ENCODE data around the gene SF3A2. TPM values are rescaled to one million over a fixed set of nuclear protein-coding genes. Genes with fewer than 3 reads are reported as not detected.
A peak's percentile ranks its signal among the peaks of the same experiment; 100 is the strongest.

The SF3A2 gene
- total and polyA plus RNA-seq, 3 donors from 2014 or later = 102 to 122 (median 117) TPM

DNA sequence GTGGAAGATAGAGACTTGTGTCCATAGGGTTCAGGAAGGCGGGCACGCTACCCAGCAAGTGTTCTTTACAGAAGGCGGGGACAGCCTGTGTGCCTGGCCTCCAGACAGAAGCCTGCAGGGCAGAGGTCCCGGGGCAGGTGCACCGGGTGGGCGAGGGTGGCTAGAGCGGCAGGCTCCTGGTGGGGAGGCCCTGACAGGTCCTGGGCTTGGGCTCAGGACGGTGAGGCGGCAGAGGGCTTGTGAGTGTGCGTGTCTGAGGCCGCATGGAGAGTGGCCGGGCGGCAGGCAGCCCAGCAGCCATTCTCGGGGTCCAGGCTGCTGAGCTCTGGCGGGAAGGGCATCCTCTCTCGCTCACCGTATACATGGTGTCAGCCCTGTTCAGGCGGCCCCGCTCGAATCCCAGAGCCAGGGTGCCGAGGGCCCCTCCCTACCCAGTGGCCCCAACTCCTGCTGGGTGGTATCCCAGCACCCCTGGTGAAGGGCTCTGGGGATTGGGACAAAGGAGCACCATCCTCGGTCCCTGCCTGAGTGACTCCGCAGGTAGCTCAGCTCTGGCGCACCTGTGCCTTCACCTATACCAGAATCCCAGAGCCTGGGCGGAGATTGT, 9.5 kb downstream of the SF3A2 start:
- Histone ChIP-seq H3K27ac (no peak overlapping the region), H3K9me3 (no peaks in the 10 kb centered on the region), H3K4me3 (no peak overlapping the region), H3K27me3 (no peaks in the 10 kb centered on the region), H3K4me1 (peaks cover 33% of the 10 kb centered on the region), H3K36me3 (ENCODE audit: low read depth, missing control alignments) (no peaks in the 10 kb centered on the region)
- DNase-seq = no peak
- TF ChIP-seq POLR2A (IDR thresholded peaks at IDR 0.05) = no peak
- TF ChIP-seq, protein P1, sequence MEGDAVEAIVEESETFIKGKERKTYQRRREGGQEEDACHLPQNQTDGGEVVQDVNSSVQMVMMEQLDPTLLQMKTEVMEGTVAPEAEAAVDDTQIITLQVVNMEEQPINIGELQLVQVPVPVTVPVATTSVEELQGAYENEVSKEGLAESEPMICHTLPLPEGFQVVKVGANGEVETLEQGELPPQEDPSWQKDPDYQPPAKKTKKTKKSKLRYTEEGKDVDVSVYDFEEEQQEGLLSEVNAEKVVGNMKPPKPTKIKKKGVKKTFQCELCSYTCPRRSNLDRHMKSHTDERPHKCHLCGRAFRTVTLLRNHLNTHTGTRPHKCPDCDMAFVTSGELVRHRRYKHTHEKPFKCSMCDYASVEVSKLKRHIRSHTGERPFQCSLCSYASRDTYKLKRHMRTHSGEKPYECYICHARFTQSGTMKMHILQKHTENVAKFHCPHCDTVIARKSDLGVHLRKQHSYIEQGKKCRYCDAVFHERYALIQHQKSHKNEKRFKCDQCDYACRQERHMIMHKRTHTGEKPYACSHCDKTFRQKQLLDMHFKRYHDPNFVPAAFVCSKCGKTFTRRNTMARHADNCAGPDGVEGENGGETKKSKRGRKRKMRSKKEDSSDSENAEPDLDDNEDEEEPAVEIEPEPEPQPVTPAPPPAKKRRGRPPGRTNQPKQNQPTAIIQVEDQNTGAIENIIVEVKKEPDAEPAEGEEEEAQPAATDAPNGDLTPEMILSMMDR (IDR thresholded peaks at IDR 0.05) = no peak
- intact Hi-C loops (cut with DNase I; ENCODE audit: low total_unique reads) = no loop called here
- 81 to 94% methylated on average over 7 to 25 of the region's 25 CpGs for WGBS, 2 donors

DNA sequence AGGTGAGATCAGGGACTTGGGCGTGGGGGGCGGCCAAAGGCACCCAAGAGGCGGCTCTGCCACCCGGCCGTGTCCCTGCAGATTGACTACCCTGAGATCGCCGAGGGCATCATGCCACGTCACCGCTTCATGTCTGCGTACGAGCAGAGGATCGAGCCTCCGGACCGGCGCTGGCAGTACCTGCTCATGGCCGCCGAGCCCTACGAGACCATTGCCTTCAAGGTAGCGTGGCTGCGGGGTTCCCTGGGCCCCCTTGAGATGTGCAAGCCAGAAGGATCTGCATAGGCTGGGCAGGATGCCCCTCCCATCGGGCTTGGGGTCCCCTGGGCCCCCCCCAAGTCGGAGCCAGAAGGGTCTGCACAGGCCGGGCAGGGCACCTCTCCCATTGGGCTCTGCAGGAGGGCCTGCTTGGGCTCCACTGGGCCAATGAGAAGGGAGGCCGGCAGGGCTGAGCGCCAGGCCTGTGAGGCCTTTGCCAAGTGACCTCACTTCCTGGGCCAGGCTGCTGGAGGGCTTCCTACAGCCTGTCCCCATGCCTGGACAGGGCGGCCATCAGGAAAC, 10.3 kb downstream of the SF3A2 start:
- Histone ChIP-seq H3K4me3 (no peak overlapping the region), H3K27me3 (no peaks in the 10 kb centered on the region), H3K36me3 (ENCODE audit: low read depth, missing control alignments) (no peaks in the 10 kb centered on the region), H3K27ac (peak overlapping the region; percentile 2 to 42), H3K4me1 (peaks cover 29% of the 10 kb centered on the region), H3K9me3 (no peaks in the 10 kb centered on the region)
- 78 to 91% methylated on average over 15 to 25 of the region's 26 CpGs for whole genome bisulfite sequencing, 2 donors
- no peak for TF ChIP-seq POLR2A (IDR thresholded peaks at IDR 0.05)
- TF ChIP-seq, protein P1 (IDR thresholded peaks at IDR 0.05) = no peak
- intact Hi-C loops (cut with DNase I; ENCODE audit: low total_unique reads) = no loop called here
- peak; percentile 81 for DNase-seq

DNA sequence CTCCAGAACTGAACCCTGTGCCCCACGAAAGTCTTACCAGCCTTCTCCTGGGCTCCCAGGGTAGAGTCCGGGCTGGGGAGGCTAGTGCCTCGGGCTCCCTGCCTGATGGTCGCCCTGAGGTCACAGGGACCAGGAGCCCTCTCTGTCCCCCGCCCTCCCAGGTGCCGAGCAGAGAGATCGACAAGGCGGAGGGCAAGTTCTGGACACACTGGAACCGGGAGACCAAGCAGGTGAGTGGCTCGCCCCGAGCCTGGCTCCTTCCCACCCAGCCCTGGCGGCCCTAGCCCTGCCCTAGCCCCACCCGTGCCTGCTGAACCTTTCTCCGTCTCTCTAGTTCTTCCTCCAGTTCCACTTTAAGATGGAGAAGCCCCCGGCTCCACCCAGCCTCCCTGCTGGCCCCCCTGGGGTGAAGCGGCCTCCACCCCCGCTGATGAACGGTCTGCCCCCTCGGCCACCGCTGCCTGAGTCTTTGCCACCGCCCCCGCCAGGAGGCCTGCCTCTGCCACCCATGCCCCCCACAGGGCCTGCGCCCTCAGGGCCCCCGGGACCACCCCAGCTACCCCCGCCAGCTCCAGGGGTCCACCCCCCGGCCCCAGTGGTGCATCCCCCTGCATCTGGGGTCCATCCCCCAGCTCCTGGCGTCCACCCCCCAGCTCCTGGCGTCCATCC, 10.9 kb downstream of the SF3A2 start:
- WGBS, 2 donors = 72 to 79% methylated on average over 19 to 22 of the region's 28 CpGs
- no peaks in the 10 kb centered on the region for H3K27me3 ChIP-seq
- H3K27ac ChIP-seq = peak overlapping the region; percentile 2 to 42
- H3K4me1 ChIP-seq = peaks cover 32% of the 10 kb centered on the region
- H3K4me3 ChIP-seq = no peak overlapping the region
- no peaks in the 10 kb centered on the region for H3K36me3 ChIP-seq (ENCODE audit: low read depth, missing control alignments)
- DNase-seq = no peak
- TF ChIP-seq POLR2A (IDR thresholded peaks at IDR 0.05) = no peak
- TF ChIP-seq, protein P1 (IDR thresholded peaks at IDR 0.05) = no peak
- intact Hi-C loops (cut with DNase I; ENCODE audit: low total_unique reads) = no loop called here
- no peaks in the 10 kb centered on the region for H3K9me3 ChIP-seq

DNA sequence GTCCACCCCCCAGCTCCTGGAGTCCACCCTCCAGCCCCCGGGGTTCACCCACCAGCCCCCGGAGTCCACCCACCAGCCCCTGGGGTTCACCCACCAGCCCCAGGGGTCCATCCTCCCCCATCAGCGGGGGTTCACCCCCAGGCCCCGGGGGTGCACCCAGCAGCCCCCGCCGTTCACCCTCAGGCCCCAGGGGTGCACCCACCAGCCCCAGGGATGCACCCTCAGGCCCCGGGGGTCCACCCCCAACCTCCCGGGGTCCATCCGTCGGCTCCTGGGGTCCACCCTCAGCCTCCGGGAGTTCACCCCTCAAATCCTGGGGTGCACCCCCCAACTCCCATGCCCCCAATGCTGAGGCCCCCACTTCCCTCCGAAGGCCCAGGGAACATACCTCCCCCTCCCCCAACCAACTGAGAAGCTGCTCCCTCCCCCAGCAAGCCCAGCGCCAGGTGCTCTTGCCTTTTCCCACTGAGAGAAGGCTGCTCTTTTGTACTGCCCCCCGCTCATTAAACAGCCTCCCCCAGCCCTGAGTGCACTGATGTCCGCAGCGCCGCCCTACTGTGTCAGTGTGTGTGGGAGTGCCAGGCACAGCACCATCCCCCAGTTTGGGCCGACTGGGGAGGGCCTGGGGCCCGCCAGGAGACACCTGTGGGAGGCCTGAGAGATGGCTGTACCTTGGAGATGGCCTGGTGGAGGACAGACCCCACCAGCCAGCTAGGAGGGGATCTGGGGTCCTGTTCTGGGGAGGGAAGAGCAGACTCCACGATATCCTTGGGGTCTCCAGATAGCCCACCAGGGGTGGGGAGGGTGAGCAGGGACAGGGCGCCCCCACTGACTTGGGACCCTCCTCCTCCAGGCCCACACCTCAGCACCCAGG, 11.7 kb downstream of the SF3A2 start:
- peak overlapping the region in 1 of 2 donors; percentile 42 for H3K27ac ChIP-seq
- H3K27me3 ChIP-seq = no peaks in the 10 kb centered on the region
- H3K9me3 ChIP-seq = no peaks in the 10 kb centered on the region
- DNase-seq = no peak
- no peak overlapping the region for H3K4me3 ChIP-seq
- H3K4me1 ChIP-seq = peaks cover 39% of the 10 kb centered on the region
- H3K36me3 ChIP-seq (ENCODE audit: low read depth, missing control alignments) = no peaks in the 10 kb centered on the region
- no peak for TF ChIP-seq POLR2A (IDR thresholded peaks at IDR 0.05)
- TF ChIP-seq, protein P1 (IDR thresholded peaks at IDR 0.05) = no peak
- WGBS, 2 donors = 46 to 79% methylated on average over 16 to 18 of the region's 21 CpGs
- intact Hi-C loops (cut with DNase I; ENCODE audit: low total_unique reads) = no loop called here
